ENCODE data around the gene EEF1A1.
A peak's percentile ranks its signal among the peaks of the same experiment; 100 is the strongest.
"Not testable (repeated sequence)": the region's sequence is repeated elsewhere in the genome, so short reads cannot be mapped to it uniquely, and the experiment has no call there.

EEF1A1 gene

GRCh38 chr6:73560853-73561407 is 40.1 kb upstream of the EEF1A1 start:
- no peak overlapping the region; the same call in 1 of the 2 replicates for H3K4me3 ChIP-seq (ENCODE audit: low read depth, low read length)
- peak; percentile 55 for DNase-seq (ENCODE audit: low read depth)
- TF ChIP-seq CTCF (IDR thresholded peaks at IDR 0.05; ENCODE audit: low read depth, low read length, missing control alignments) = no peak

GRCh38 chr6:73560182-73560732 is 39.4 kb upstream of the EEF1A1 start:
- TF ChIP-seq CTCF (IDR thresholded peaks at IDR 0.05; ENCODE audit: low read depth, low read length, missing control alignments) = no peak
- no peak overlapping the region; the same call in 1 of the 2 replicates for H3K4me3 ChIP-seq (ENCODE audit: low read depth, low read length)
- DNase-seq (ENCODE audit: low read depth) = no peak

GRCh38 chr6:73559399-73559794 is 38.6 kb upstream of the EEF1A1 start:
- H3K4me3 ChIP-seq (ENCODE audit: low read depth, low read length); DNase-seq (ENCODE audit: low read depth): not testable (repeated sequence)

- no peak for TF ChIP-seq CTCF (IDR thresholded peaks at IDR 0.05; ENCODE audit: low read depth, low read length, missing control alignments)
- no peak overlapping the region for H3K4me3 ChIP-seq (ENCODE audit: low read depth, low read length)
- no peak for DNase-seq (ENCODE audit: low read depth)
Observed at GRCh38 chr6:73558624-73559398, 38.0 kb upstream of the EEF1A1 start.

GRCh38 chr6:73556836-73557235 is 36.0 kb upstream of the EEF1A1 start:
- no peak for DNase-seq (ENCODE audit: low read depth)
- TF ChIP-seq CTCF (IDR thresholded peaks at IDR 0.05; ENCODE audit: low read depth, low read length, missing control alignments) = no peak
- H3K4me3 ChIP-seq (ENCODE audit: low read depth, low read length) = no peak overlapping the region

- H3K4me3 ChIP-seq (ENCODE audit: low read depth, low read length); DNase-seq (ENCODE audit: low read depth): not testable (repeated sequence)
Observed at GRCh38 chr6:73555380-73555949, 34.6 kb upstream of the EEF1A1 start.

GRCh38 chr6:73551115-73551514 is 30.3 kb upstream of the EEF1A1 start:
- DNase-seq (ENCODE audit: low read depth); H3K4me3 ChIP-seq (ENCODE audit: low read depth, low read length): not testable (repeated sequence)

GRCh38 chr6:73548458-73549446 is 27.9 kb upstream of the EEF1A1 start:
- H3K4me3 ChIP-seq (ENCODE audit: low read depth, low read length) = no peak overlapping the region
- TF ChIP-seq CTCF (IDR thresholded peaks at IDR 0.05; ENCODE audit: low read depth, low read length, missing control alignments) = no peak
- DNase-seq (ENCODE audit: low read depth) = no peak

All from GM12864 (cell line).